B cell (primary cell): Measurements from ENCODE around the gene ZNF254.

ENCODE experiments used
- EZH2 ChIP-seq: IDR thresholded peaks from 2 replicates; pipeline ENCODE4 v1.6.1; 2012; ENCODE audit warnings: borderline replicate concordance, low read depth, mild to moderate bottlenecking, moderate library complexity, low read length; ENCODE audit not compliant: insufficient read depth, poor library complexity, severe bottlenecking
- TF ChIP-seq, protein P1 (sequence below): fragments of 200-600 bp; IDR thresholded peaks from one replicate; pipeline ENCODE4 v1.8.0; 2022; ENCODE audit warnings: antibody characterized with exemption, mild to moderate bottlenecking

DNA sequence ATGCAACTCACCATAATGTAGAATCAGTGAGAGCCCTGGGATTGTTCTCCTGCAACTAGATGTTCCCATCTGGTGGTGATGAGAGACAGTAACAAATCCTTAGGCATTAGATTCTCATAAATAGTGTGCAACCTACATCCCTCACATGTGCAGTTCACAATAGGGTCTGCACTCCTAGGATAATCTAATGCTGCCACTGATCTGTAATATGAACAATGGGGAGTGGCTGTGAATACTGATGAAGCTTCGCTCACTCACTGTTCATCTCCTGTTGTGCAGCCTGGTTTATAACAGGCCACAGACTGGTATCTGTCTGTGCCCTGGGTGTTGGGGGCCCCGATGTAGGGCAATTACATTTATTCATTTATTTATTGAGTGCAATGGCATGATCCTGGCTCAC, 86.9 kb downstream of the ZNF254 start:
- no peak for TF ChIP-seq EZH2
- TF ChIP-seq, protein P1, sequence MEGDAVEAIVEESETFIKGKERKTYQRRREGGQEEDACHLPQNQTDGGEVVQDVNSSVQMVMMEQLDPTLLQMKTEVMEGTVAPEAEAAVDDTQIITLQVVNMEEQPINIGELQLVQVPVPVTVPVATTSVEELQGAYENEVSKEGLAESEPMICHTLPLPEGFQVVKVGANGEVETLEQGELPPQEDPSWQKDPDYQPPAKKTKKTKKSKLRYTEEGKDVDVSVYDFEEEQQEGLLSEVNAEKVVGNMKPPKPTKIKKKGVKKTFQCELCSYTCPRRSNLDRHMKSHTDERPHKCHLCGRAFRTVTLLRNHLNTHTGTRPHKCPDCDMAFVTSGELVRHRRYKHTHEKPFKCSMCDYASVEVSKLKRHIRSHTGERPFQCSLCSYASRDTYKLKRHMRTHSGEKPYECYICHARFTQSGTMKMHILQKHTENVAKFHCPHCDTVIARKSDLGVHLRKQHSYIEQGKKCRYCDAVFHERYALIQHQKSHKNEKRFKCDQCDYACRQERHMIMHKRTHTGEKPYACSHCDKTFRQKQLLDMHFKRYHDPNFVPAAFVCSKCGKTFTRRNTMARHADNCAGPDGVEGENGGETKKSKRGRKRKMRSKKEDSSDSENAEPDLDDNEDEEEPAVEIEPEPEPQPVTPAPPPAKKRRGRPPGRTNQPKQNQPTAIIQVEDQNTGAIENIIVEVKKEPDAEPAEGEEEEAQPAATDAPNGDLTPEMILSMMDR, result no peak
